ENCODE data around the gene GRIPAP1.

DNA sequence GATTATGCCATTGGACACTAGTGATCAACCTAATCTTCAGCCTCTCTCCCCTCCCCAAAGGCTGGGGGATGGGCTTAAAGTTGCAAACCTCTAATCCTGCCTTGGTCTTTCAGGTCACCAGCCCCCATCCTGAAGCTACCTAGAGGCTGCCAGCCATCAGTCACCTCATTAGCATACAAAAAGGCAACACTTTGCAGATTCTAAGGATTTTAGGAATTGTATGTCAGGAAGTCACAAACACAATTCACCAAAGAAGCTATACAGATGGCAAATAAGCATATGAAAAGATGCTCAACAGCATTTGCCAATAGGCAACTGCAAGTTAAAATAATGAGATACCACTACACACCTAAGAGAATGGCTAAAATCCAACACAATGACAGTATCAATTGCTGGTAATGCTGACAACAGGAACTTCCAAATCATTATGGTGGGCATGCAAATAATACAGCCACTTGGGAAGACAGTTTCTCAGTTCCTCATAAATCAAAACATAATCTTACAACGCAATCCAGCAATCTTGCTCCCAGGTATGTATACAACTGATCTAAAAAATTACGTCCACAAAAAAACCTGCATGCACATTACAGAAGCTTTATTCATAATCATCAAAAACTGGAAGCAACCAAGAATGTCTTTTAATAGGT is 74.2 kb downstream of the GRIPAP1 start:
- TF ChIP-seq, protein P1, sequence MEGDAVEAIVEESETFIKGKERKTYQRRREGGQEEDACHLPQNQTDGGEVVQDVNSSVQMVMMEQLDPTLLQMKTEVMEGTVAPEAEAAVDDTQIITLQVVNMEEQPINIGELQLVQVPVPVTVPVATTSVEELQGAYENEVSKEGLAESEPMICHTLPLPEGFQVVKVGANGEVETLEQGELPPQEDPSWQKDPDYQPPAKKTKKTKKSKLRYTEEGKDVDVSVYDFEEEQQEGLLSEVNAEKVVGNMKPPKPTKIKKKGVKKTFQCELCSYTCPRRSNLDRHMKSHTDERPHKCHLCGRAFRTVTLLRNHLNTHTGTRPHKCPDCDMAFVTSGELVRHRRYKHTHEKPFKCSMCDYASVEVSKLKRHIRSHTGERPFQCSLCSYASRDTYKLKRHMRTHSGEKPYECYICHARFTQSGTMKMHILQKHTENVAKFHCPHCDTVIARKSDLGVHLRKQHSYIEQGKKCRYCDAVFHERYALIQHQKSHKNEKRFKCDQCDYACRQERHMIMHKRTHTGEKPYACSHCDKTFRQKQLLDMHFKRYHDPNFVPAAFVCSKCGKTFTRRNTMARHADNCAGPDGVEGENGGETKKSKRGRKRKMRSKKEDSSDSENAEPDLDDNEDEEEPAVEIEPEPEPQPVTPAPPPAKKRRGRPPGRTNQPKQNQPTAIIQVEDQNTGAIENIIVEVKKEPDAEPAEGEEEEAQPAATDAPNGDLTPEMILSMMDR (IDR thresholded peaks at IDR 0.05) = no peak
- TF ChIP-seq TCF7L2 (IDR thresholded peaks at IDR 0.05; ENCODE audit: low read depth, low read length) (no peak), POLR2AphosphoS5 (IDR thresholded peaks at IDR 0.05; ENCODE audit: low read depth, low read length) (no peak)
- TF ChIP-seq, protein P2, sequence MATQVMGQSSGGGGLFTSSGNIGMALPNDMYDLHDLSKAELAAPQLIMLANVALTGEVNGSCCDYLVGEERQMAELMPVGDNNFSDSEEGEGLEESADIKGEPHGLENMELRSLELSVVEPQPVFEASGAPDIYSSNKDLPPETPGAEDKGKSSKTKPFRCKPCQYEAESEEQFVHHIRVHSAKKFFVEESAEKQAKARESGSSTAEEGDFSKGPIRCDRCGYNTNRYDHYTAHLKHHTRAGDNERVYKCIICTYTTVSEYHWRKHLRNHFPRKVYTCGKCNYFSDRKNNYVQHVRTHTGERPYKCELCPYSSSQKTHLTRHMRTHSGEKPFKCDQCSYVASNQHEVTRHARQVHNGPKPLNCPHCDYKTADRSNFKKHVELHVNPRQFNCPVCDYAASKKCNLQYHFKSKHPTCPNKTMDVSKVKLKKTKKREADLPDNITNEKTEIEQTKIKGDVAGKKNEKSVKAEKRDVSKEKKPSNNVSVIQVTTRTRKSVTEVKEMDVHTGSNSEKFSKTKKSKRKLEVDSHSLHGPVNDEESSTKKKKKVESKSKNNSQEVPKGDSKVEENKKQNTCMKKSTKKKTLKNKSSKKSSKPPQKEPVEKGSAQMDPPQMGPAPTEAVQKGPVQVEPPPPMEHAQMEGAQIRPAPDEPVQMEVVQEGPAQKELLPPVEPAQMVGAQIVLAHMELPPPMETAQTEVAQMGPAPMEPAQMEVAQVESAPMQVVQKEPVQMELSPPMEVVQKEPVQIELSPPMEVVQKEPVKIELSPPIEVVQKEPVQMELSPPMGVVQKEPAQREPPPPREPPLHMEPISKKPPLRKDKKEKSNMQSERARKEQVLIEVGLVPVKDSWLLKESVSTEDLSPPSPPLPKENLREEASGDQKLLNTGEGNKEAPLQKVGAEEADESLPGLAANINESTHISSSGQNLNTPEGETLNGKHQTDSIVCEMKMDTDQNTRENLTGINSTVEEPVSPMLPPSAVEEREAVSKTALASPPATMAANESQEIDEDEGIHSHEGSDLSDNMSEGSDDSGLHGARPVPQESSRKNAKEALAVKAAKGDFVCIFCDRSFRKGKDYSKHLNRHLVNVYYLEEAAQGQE (IDR thresholded peaks at IDR 0.05; ENCODE audit: insufficient read depth in 1 of 2, low read depth in 2 of 2, low read length in 1 of 2) = no peak
